CD1c-positive myeloid dendritic cell (primary cell): ENCODE data around the gene HTR6.
"Not testable (repeated sequence)": the region's sequence is repeated elsewhere in the genome, so short reads cannot be mapped to it uniquely, and the experiment has no call there.

Experiments used
- DNase-seq: peaks from one replicate; pipeline ENCODE4 v3.0.0-alpha.2; 2016; ENCODE audit errors: extremely low spot score

Gene HTR6

DNA sequence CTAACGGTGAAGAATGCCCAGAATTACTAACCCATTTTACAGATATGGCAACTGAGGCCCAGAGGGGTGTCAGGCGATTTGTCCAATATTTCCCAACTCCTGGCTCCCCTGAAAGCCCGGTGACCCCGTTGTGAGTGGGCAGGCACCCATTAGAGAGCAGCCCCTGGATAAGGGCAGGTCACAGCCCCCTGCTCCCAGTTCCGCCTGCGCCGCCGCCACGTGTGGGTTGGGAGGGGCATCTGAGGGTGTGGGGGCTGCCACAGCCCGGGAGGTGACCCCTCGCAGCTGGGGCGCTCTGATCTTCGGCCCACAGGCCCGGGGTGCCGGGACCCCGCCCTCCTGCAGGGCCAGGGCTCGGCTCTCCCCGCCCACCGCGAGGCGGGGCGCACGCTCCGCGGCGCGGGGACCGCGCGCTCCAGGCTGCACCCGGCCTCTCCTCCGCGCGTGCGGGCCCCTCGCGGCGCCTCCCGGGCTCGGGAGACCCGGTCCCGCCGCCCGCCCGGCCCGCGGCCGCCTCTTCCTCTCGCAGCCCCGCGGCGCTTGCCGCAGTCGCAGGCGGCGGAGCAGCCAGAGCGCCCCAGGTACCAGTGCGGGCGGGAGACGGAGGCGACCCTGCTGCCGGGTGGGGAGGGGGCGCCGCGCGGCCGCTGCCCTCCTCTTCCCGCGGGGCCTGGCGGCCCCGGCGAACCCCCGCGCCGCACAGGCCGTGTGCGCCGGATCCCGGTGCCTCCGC lies at the start of gene HTR6:
Gene HTR6 (plus strand): TSS at position 423 of the 733 bp plus-strand sequence. CDS start 879 bp downstream, outside the sequence.
- no peak for DNase-seq

DNA sequence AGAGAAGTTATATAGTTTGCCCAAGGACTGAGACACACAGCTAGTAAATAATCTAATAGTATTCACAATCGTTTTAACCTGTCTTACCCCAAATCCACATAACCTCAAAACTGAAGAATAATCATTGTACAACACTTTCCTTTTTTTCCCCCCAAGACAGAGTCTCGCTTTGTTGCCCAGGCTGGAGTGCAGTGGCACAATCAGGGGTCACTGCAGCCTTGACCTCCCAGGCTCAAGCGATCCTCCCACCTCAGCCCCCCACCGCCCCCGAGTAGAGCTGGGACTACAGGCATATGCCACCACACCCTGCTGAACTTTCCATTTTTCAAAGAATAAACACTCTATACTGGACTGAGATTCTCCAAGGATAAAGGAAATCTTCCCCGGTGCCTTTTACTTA lies 49.2 kb upstream of the HTR6 start:
- no peak for DNase-seq

- DNase-seq, result no peak
Observed at GRCh38 chr1:19616489-19616888, 48.2 kb upstream of the HTR6 start.

DNA sequence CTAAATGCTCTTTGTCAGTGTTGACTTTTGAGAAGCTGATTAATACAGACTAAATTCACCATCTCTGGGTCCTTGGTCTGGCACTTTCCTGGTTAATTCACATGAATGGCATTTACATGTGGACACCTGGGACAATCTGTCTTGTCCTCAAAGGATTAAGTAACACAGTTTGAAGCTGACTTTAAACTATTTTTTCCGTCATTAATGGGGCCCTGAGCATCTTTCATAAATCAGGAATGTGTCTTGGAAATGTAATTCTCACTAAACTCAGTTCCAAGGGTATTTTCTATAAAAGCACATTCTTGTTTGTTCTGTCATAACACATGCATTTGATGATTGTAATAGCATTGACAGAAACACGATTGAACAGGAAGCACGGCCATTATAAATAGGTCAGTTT lies 47.3 kb upstream of the HTR6 start:
- no peak for DNase-seq

DNA sequence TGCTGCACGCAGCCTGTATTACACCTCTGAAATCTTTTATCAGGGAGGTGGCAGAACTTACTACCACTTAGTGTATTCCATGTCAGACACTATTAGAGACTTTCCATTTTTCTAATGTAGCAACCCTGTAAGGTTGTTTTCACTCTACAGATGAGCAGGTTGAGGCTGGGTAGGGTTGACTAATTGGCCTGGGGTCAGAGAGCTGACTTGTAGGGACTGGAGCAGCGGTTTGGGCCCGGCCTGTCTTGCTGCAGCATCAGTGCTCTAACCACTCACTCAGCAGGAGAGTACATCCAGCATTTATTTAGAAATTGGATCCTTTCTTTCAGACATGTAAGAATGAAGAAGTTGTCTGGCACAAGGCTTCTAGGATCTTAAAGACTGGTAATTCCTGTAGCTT lies 46.2 kb upstream of the HTR6 start:
- no peak for DNase-seq

GRCh38 chr1:19619697-19620384 lies 44.8 kb upstream of the HTR6 start:
- no peak for DNase-seq

DNA sequence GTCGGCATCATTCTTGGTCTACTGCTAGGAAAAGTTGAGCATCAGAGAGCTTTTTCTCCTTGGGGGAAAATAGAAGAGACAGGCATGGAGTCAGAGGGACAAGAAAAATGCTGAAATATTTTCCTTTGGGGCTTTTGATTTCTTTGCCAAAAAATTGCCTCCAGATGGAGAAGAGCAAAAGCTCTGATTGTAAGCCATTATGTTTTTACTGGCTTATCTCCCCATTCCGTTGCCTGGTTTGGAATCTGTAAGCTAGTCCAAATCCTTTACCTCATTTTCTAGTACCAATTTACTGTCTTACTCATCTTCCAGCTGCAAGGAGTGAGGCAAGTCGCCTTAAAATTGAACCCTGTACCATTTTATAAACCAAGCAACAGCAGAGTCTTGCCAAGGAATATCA lies 43.9 kb upstream of the HTR6 start:
- DNase-seq, result no peak

- no peak for DNase-seq
Observed at GRCh38 chr1:19621274-19621950, 43.3 kb upstream of the HTR6 start.

GRCh38 chr1:19622204-19622603 lies 42.5 kb upstream of the HTR6 start:
- DNase-seq, result no peak

DNA sequence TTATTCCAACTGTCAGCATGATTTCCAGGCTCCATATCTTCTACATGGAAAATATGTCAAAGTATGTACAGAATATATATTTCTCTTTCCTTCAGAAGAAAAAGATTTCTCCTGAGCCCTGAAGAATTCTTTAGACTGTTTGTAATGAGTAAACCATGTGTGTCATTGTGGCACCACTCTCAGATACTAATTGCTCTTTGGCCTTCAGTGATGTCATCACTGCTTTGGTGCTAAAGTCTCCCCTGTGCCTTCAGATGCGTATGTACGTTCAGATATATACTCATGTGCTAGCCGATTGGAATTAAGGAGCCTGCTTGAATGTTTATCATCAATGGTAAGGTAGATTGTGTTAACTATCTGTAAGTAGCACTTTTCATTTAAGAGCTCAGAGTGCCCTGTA lies 41.2 kb upstream of the HTR6 start:
- no peak for DNase-seq

- DNase-seq, result no peak
Observed at GRCh38 chr1:19625291-19625937, 39.3 kb upstream of the HTR6 start.

GRCh38 chr1:19628879-19629278 lies 35.8 kb upstream of the HTR6 start:
- no peak for DNase-seq

DNA sequence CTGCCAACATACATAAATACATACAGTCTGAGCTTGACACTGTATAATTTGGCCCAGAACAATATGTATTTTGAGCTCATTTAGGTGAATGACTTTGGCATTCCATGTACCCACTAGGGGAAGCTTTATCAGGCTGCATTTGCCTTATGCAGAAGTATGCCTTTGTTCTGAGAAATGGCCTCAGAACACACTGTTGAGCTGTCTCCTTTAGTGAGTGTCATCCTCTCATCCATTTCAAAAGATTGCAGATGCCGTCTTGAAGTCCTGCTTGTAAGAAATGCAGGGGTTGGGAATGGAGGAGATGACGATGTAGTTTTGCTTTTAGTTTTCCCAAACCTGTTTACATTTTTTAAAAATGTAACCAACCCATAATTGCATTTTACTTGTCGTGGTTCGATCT lies 35.3 kb upstream of the HTR6 start:
- DNase-seq, result no peak

DNA sequence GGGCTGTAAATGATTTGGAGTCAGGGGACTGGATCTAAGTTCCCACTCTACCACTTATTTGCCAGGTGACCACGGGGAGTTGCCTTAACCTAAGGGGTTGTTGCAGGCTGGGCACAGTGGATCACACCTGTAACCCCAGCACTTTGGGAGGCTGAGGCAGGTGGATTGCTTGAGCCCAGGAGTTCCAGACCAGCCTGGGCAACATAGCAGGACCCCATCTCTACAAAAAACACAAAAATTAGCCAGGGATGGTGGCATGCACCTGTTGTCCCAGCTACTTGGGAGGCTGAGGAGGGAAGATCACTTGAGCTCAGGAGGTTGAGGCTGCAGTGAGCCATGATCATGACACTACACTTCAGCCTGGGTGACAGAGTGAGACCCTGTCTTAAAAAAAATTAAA lies 34.5 kb upstream of the HTR6 start:
- DNase-seq, result not testable (repeated sequence)

DNA sequence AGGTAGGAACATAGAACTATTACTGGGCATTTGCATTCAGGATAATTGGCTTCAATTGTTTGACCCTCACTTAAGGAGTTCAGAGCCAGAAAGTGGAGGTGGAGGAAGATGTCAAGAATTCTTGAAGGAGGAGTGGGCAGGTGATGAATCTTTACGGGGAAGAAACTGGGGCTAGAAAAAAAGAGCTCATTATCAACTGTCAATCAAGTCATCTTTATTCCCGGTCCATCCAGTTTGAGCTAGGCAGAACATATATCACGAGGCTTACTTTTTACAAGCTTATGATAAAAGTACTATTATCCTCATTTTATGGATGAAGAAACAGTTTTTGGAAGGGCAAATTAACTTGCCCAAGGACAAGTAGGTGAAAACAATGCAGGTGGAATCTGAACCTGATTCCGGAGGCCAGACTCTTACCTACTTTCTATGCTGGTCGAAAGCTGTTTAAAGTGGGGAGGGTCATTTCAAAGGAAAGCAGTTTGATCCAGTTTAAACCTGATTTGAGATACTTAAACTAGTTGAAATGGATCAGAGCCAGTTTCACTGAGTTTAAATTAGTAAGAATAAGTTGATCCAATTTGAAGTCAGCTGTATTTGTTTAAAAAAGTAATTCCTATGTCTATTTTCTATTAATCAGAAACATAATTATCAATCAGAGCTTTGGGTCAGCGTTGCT lies 33.8 kb upstream of the HTR6 start:
- no peak for DNase-seq

DNA sequence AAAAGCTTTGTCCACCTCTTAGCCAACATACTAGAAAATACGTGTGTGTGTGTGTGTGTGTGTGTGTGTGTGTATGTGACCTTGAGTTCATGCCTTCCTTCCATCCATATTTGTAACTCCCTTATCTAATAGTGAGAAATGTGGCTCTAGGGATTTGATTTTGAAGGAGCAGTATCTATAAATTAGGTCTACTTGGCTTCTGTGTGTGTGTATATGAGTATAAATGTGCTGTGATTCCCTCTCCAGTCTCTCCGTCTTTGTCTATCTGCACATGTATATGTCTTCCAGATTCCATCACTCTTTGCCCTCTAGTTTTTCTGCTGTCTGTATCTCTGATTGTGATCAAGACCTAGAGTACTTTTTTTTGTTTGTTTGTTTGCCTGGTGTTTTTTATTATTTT lies 32.5 kb upstream of the HTR6 start:
- DNase-seq, result no peak

GRCh38 chr1:19633106-19633505 lies 31.6 kb upstream of the HTR6 start:
- no peak for DNase-seq

GRCh38 chr1:19635064-19635463 lies 29.6 kb upstream of the HTR6 start:
- DNase-seq, result not testable (repeated sequence)

- no peak for DNase-seq
Observed at GRCh38 chr1:19635646-19636045, 29.0 kb upstream of the HTR6 start.

- DNase-seq, result no peak
Observed at GRCh38 chr1:19636065-19636464, 28.6 kb upstream of the HTR6 start.

GRCh38 chr1:19636749-19637148 lies 27.9 kb upstream of the HTR6 start:
- not testable (repeated sequence) for DNase-seq

GRCh38 chr1:19637606-19638005 lies 27.1 kb upstream of the HTR6 start:
- no peak for DNase-seq
